Right atrium auricular region (tissue), 2 donors: Measurements from ENCODE around the gene PNKD. TPM values are rescaled to one million over a fixed set of nuclear protein-coding genes. Genes with fewer than 3 reads are reported as not detected.

Experiments used
- DNase-seq: peaks from one replicate; pipeline ENCODE4 v3.0.0-alpha.2; 2019; ENCODE audit warnings: low spot score
- H3K27ac ChIP-seq, 2 donors: fragments of 200-600 bp; sonication (generic); 1 replicate in 1 of 2; 2 replicates in 1 of 2; pipeline ENCODE4 v1.5.1; 2016 to 2019
- H3K27me3 ChIP-seq, 2 donors: fragments of 200-600 bp; sonication (generic); one replicate each; pipeline versions ENCODE4 v1.5.1 to v1.6.0; 2017 to 2019
- H3K36me3 ChIP-seq: fragments of 200-600 bp; sonication (generic); one replicate; pipeline ENCODE4 v1.5.1; 2016
- H3K4me1 ChIP-seq, 2 donors: fragments of 200-600 bp; sonication (generic); one replicate each; pipeline versions ENCODE4 v1.5.1 to v1.6.0; 2017 to 2019
- H3K4me3 ChIP-seq, 2 donors: fragments of 200-600 bp; sonication (generic); 1 replicate in 1 of 2; 2 replicates in 1 of 2; pipeline ENCODE4 v1.5.1; 2017 to 2019; ENCODE audit warnings: mild to moderate bottlenecking in 1 of 2, moderate library complexity in 1 of 2
- H3K9me3 ChIP-seq, 2 donors: fragments of 200-600 bp; sonication (generic); one replicate each; pipeline ENCODE4 v1.5.1; 2019
- CTCF ChIP-seq, 2 donors: fragments of 200-600 bp; sonication (generic); IDR thresholded peaks; one replicate each; pipeline ENCODE4 v1.5.1; 2019; ENCODE audit warnings: antibody characterized with exemption in 2 of 2
- total RNA-seq, 2 donors: library from RNA; depleted of rRNA; stranded (reverse); fragments of >200 nt; gene quantifications; one replicate each; pipeline ENCODE4 v1.1.0, GENCODE V29; 2016

Gene PNKD
- total RNA-seq, 2 donors from 2014 or later, result 54.5 to 71.4 TPM

- H3K36me3 ChIP-seq, result no peaks in the 10 kb centered on the region
- H3K4me1 ChIP-seq, result peaks cover 0 to 22% of the 10 kb centered on the region in 2 donors
- no peak overlapping the region for H3K4me3 ChIP-seq
- no peak overlapping the region for H3K27ac ChIP-seq
- H3K9me3 ChIP-seq, result no peaks in the 10 kb centered on the region
- no peak for DNase-seq
- no peaks in the 10 kb centered on the region for H3K27me3 ChIP-seq
- no peak for TF ChIP-seq CTCF (IDR thresholded peaks at IDR 0.05)
These were observed 28.1 kb downstream of the PNKD start for GRCh38 chr2:218298314-218298875.

GRCh38 chr2:218300141-218300540 lies 29.8 kb downstream of the PNKD start:
- peaks cover 0 to 8% of the 10 kb centered on the region in 2 donors for H3K4me1 ChIP-seq
- H3K27me3 ChIP-seq, result no peaks in the 10 kb centered on the region
- H3K9me3 ChIP-seq, result no peaks in the 10 kb centered on the region
- no peak for TF ChIP-seq CTCF (IDR thresholded peaks at IDR 0.05)
- H3K27ac ChIP-seq, result no peak overlapping the region
- no peak for DNase-seq
- H3K36me3 ChIP-seq, result no peaks in the 10 kb centered on the region
- H3K4me3 ChIP-seq, result no peak overlapping the region

GRCh38 chr2:218301176-218301819 lies 31.0 kb downstream of the PNKD start:
- Histone ChIP-seq H3K27me3 (no peaks in the 10 kb centered on the region), H3K27ac (no peak overlapping the region), H3K4me1 (peaks cover 0 to 3% of the 10 kb centered on the region in 2 donors), H3K9me3 (no peaks in the 10 kb centered on the region), H3K36me3 (no peaks in the 10 kb centered on the region), H3K4me3 (no peak overlapping the region)
- peak; percentile 94 to 97 for TF ChIP-seq CTCF (IDR thresholded peaks at IDR 0.05)
- DNase-seq, result peak; percentile 88

- no peak overlapping the region for H3K4me3 ChIP-seq
- H3K9me3 ChIP-seq, result no peaks in the 10 kb centered on the region
- no peak overlapping the region for H3K27ac ChIP-seq
- no peak for TF ChIP-seq CTCF (IDR thresholded peaks at IDR 0.05)
- peaks cover 0 to 3% of the 10 kb centered on the region in 2 donors for H3K4me1 ChIP-seq
- DNase-seq, result no peak
- no peaks in the 10 kb centered on the region for H3K36me3 ChIP-seq
- no peaks in the 10 kb centered on the region for H3K27me3 ChIP-seq
These were observed 35.1 kb downstream of the PNKD start for GRCh38 chr2:218305383-218305782.

- no peak for DNase-seq
- H3K4me1 ChIP-seq, result no peaks in the 10 kb centered on the region
- no peaks in the 10 kb centered on the region for H3K27me3 ChIP-seq
- no peaks in the 10 kb centered on the region for H3K36me3 ChIP-seq
- no peaks in the 10 kb centered on the region for H3K9me3 ChIP-seq
- H3K27ac ChIP-seq, result no peak overlapping the region
- no peak overlapping the region for H3K4me3 ChIP-seq
- TF ChIP-seq CTCF (IDR thresholded peaks at IDR 0.05), result no peak
These were observed 36.0 kb downstream of the PNKD start for GRCh38 chr2:218306184-218306920.
